Measurements from ENCODE around the gene KIAA0513.

DNA sequence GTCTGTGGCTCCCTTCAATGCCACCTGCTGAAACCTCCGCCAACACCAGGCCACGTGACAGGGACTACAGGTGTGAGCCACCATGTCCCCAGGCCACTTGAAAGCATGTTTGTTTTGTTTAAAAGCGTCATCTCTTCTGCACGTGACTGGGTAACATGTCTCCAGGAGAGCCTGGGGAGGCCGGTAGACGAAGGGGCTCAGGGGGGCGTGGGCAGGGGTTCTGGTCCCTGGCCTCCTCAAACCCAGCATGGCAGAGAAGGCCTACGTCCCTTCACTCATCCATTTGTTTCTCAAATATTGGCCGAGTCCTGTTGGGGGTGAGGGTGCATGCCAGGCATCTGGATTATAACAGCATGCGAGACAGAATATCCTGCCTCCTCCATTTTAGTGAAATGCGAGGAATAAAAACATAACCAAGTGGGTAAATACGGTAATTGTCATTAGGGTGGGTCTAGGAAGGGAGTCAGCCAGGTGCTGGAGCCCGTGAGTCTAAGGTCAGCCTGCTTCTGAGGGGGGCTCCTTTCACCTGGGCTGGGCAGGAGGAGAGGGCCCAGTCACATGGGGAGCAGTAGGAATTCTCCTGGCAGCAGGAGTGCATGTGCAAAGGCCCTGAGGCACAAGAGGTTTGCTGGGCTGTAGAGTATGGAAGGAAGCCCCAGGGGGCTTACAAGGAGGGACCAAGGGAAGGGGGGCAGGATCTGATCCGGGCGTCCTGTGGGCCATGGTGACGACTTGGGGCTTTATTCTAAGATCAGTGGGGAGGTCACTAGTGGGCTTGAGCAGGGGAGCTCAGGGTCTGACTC, 111.4 kb downstream of the KIAA0513 start:
- TF ChIP-seq, protein P1, sequence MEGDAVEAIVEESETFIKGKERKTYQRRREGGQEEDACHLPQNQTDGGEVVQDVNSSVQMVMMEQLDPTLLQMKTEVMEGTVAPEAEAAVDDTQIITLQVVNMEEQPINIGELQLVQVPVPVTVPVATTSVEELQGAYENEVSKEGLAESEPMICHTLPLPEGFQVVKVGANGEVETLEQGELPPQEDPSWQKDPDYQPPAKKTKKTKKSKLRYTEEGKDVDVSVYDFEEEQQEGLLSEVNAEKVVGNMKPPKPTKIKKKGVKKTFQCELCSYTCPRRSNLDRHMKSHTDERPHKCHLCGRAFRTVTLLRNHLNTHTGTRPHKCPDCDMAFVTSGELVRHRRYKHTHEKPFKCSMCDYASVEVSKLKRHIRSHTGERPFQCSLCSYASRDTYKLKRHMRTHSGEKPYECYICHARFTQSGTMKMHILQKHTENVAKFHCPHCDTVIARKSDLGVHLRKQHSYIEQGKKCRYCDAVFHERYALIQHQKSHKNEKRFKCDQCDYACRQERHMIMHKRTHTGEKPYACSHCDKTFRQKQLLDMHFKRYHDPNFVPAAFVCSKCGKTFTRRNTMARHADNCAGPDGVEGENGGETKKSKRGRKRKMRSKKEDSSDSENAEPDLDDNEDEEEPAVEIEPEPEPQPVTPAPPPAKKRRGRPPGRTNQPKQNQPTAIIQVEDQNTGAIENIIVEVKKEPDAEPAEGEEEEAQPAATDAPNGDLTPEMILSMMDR (IDR thresholded peaks at IDR 0.05) = no peak
- TF ChIP-seq POLR2A (IDR thresholded peaks at IDR 0.05) = no peak

Measured in Peyer's patch (tissue), 4 donors.